DOHH2 (cell line): ENCODE data around the gene ITIH2.

Experiments
- EZH2phosphoT487 ChIP-seq: fragments of 200-600 bp; sonication (generic); IDR thresholded peaks from 2 replicates; pipeline ENCODE4 v1.6.1; 2017; ENCODE audit warnings: borderline replicate concordance, mild to moderate bottlenecking, antibody characterized with exemption, low read length, moderate library complexity, mixed read lengths
- TF ChIP-seq, protein P1 (sequence below): fragments of 200-600 bp; sonication (generic); IDR thresholded peaks from one replicate; pipeline ENCODE4 v1.5.1; 2014; ENCODE audit warnings: antibody characterized with exemption, mild to moderate bottlenecking, low read depth, low read length; ENCODE audit not compliant: poor library complexity, severe bottlenecking

DNA sequence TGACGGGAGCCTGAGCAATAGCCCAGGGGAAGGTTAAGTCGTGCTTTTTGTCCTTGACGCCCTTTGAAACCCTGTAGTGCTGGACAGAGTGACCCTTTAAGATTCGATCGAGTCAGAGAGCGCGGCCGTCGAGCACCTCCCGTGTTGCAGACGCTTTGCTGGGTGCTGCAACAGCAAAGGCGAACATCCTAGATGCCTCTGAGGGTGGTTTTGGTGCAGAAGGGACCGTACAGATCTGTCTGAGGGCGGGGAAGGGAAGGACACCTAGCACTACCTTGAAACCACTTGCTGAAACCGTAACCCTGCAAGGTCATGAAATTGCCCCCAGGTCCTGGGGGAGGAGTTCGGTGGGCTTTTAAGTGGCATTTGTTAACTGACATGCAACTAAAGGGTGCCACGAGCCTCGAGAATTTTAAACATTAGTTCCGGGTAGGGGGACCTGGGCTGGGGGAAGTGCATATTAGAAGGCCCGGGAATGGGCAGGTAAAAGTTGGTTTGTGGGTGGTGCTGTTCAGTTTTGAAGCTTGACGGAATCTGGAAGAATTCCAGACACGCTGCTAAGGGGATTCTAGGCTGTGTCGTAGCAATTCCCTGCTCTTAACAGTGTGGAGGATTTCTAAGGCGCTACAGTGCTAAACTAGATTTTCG lies 85.6 kb downstream of the ITIH2 start:
- TF ChIP-seq, protein P1, sequence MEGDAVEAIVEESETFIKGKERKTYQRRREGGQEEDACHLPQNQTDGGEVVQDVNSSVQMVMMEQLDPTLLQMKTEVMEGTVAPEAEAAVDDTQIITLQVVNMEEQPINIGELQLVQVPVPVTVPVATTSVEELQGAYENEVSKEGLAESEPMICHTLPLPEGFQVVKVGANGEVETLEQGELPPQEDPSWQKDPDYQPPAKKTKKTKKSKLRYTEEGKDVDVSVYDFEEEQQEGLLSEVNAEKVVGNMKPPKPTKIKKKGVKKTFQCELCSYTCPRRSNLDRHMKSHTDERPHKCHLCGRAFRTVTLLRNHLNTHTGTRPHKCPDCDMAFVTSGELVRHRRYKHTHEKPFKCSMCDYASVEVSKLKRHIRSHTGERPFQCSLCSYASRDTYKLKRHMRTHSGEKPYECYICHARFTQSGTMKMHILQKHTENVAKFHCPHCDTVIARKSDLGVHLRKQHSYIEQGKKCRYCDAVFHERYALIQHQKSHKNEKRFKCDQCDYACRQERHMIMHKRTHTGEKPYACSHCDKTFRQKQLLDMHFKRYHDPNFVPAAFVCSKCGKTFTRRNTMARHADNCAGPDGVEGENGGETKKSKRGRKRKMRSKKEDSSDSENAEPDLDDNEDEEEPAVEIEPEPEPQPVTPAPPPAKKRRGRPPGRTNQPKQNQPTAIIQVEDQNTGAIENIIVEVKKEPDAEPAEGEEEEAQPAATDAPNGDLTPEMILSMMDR: no peak
- no peak for TF ChIP-seq EZH2phosphoT487
